ENCODE results near the gene KCND2. TPM values are rescaled to one million over a fixed set of nuclear protein-coding genes. Genes with fewer than 3 reads are reported as not detected.
"Not testable (repeated sequence)": the region's sequence is repeated elsewhere in the genome, so short reads cannot be mapped to it uniquely, and the experiment has no call there.

Gene KCND2
- total RNA-seq, 1 donor from 2014 or later: 0.30 TPM

DNA sequence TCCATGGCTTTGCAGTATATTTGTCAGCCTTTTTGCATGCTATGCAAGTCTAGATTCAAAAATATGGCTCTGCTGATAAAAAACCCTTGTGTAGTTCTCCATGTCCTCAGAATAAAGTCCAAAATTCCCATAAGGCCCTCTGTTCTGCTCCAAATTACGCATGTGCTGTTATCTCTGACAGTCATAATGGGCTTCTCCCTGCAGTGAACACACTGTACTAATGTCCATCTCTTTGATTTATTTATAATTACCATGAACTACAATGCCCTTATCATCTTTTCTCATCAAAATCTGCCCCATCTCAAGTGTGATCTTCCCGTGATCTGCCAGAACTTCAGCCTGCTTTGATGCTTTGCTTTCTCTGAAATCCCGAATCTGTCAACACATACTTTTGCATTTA is 497.2 kb downstream of the KCND2 start:
- Mint-ChIP-seq H3K27ac (ENCODE audit: unreplicated experiment) (no peak overlapping the region), H3K4me1 (ENCODE audit: low read depth) (no peaks in the 10 kb centered on the region), H3K27me3 (ENCODE audit: low read depth) (no peaks in the 10 kb centered on the region), H3K4me3 (ENCODE audit: unreplicated experiment) (no peak overlapping the region), H3K36me3 (ENCODE audit: low read depth) (no peaks in the 10 kb centered on the region), H3K9me3 (ENCODE audit: low read depth) (no peaks in the 10 kb centered on the region)
- TF ChIP-seq, protein P1, sequence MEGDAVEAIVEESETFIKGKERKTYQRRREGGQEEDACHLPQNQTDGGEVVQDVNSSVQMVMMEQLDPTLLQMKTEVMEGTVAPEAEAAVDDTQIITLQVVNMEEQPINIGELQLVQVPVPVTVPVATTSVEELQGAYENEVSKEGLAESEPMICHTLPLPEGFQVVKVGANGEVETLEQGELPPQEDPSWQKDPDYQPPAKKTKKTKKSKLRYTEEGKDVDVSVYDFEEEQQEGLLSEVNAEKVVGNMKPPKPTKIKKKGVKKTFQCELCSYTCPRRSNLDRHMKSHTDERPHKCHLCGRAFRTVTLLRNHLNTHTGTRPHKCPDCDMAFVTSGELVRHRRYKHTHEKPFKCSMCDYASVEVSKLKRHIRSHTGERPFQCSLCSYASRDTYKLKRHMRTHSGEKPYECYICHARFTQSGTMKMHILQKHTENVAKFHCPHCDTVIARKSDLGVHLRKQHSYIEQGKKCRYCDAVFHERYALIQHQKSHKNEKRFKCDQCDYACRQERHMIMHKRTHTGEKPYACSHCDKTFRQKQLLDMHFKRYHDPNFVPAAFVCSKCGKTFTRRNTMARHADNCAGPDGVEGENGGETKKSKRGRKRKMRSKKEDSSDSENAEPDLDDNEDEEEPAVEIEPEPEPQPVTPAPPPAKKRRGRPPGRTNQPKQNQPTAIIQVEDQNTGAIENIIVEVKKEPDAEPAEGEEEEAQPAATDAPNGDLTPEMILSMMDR (IDR thresholded peaks at IDR 0.05): no peak
- DNase-seq (ENCODE audit: low spot score): no peak

DNA sequence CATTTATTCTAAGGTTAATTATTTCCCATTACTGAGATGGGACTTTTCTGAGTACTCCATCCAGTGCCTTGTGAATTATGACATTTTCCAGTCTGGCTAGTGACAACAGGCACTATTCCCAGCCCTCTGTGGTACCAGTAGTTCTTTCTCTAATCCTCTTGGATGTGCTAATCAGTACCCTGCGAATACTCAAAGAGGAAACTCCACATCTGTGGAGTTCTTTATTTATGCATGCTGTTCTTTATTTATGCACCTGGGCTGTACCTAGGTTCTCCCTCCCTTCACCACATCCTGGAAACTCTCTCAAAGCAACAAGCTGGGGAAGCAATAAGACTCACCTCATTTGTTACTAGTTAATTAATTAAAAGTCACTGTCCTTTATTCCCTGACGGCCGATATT is 501.5 kb downstream of the KCND2 start:
- no peak for DNase-seq (ENCODE audit: low spot score)
- no peaks in the 10 kb centered on the region for H3K27me3 Mint-ChIP-seq (ENCODE audit: low read depth)
- H3K4me1 Mint-ChIP-seq (ENCODE audit: low read depth): no peaks in the 10 kb centered on the region
- no peak overlapping the region for H3K27ac Mint-ChIP-seq (ENCODE audit: unreplicated experiment)
- TF ChIP-seq, protein P1 (IDR thresholded peaks at IDR 0.05): no peak
- no peak overlapping the region for H3K4me3 Mint-ChIP-seq (ENCODE audit: unreplicated experiment)
- no peaks in the 10 kb centered on the region for H3K9me3 Mint-ChIP-seq (ENCODE audit: low read depth)
- H3K36me3 Mint-ChIP-seq (ENCODE audit: low read depth): no peaks in the 10 kb centered on the region

DNA sequence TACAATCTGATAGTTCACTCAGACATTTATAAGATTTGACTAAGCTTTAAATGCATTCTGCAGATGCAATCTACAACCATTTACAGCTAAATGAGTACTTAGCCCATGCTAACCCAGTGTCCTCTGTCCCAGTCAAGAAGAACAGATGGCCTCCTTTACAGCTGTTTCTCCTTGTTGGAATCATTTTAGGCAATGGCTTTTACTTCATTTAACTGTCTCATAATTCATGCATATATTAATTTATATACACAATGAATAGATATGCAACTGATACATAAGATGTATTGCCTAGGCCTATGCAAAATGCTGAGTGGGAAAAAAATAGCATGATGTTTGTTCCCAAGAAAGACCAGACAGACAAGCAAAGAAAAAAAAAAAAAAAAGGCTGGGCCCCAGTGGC is 502.8 kb downstream of the KCND2 start:
- no peak overlapping the region for H3K27ac Mint-ChIP-seq (ENCODE audit: unreplicated experiment)
- no peak overlapping the region for H3K4me3 Mint-ChIP-seq (ENCODE audit: unreplicated experiment)
- TF ChIP-seq, protein P1 (IDR thresholded peaks at IDR 0.05): no peak
- no peaks in the 10 kb centered on the region for H3K9me3 Mint-ChIP-seq (ENCODE audit: low read depth)
- DNase-seq (ENCODE audit: low spot score): no peak
- H3K27me3 Mint-ChIP-seq (ENCODE audit: low read depth): no peaks in the 10 kb centered on the region
- no peaks in the 10 kb centered on the region for H3K4me1 Mint-ChIP-seq (ENCODE audit: low read depth)
- H3K36me3 Mint-ChIP-seq (ENCODE audit: low read depth): no peaks in the 10 kb centered on the region

DNA sequence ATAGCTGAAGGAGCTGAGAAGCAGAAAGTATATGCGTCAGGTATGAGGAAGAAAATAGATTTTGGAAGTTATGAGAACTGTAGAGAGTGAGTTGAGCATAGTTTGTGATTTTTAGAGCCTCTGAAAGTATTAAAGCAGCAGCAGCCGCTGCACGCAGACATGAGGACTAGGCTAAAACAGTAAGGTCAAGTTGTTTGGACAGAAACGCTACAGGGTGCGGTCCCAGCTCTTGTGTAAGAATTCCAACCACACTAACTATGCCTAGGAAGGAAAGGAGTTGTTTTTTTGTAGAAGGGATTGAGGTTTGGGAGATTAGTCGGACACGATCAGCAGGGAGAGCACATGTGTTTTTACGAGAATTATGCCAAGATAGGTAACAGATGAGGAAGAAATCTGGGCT is 506.1 kb downstream of the KCND2 start:
- H3K27ac Mint-ChIP-seq (ENCODE audit: unreplicated experiment); H3K4me3 Mint-ChIP-seq (ENCODE audit: unreplicated experiment); H3K9me3 Mint-ChIP-seq (ENCODE audit: low read depth); H3K27me3 Mint-ChIP-seq (ENCODE audit: low read depth); DNase-seq (ENCODE audit: low spot score); H3K36me3 Mint-ChIP-seq (ENCODE audit: low read depth); H3K4me1 Mint-ChIP-seq (ENCODE audit: low read depth): not testable (repeated sequence)

DNA sequence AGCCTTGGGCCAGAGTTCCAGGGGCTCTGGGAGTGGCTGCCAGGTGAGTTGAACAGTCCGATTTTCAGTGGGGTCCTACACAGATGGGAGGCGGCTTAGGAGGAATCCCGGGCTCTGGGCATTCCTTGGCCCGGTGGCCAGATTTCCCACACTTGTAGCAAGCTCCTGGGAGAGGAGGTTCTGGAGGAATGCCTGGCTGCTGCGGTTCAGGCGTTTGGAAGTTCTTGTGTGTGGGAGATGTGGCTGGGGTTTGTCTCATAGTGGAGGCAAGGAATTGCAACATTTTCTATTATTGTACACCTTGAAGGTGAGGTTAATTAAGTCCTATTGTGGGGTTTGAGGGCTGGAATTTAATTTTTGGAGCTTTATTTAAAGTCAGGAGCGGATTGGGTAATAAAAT is 507.5 kb downstream of the KCND2 start:
- H3K36me3 Mint-ChIP-seq (ENCODE audit: low read depth); H3K9me3 Mint-ChIP-seq (ENCODE audit: low read depth); H3K27me3 Mint-ChIP-seq (ENCODE audit: low read depth); DNase-seq (ENCODE audit: low spot score); H3K4me1 Mint-ChIP-seq (ENCODE audit: low read depth); H3K4me3 Mint-ChIP-seq (ENCODE audit: unreplicated experiment); H3K27ac Mint-ChIP-seq (ENCODE audit: unreplicated experiment): not testable (repeated sequence)

DNA sequence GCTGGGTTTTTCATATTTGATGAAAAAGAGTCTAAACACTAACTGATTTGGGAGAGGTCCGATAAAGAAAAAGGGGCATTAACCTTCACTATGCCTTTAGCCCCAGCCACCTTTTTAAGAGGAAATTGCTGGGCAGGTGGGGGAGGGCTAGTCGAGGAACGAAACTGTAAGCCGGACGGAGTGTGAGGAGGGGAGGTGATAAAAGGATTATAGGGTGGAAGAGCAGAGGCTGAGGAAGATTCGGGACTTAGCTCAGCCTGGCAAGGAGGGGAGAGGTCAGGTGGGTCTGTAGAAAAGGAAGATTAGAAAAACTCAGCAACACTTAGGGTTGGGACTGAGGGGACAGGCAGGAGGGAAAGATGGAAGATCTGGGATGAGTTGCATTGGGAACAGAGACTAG is 508.0 kb downstream of the KCND2 start:
- Mint-ChIP-seq H3K27me3 (ENCODE audit: low read depth) (no peaks in the 10 kb centered on the region), H3K27ac (ENCODE audit: unreplicated experiment) (no peak overlapping the region), H3K9me3 (ENCODE audit: low read depth) (no peaks in the 10 kb centered on the region), H3K36me3 (ENCODE audit: low read depth) (no peaks in the 10 kb centered on the region), H3K4me3 (ENCODE audit: unreplicated experiment) (no peak overlapping the region), H3K4me1 (ENCODE audit: low read depth) (peaks cover 6% of the 10 kb centered on the region)
- DNase-seq (ENCODE audit: low spot score): no peak
- TF ChIP-seq, protein P1 (IDR thresholded peaks at IDR 0.05): no peak

DNA sequence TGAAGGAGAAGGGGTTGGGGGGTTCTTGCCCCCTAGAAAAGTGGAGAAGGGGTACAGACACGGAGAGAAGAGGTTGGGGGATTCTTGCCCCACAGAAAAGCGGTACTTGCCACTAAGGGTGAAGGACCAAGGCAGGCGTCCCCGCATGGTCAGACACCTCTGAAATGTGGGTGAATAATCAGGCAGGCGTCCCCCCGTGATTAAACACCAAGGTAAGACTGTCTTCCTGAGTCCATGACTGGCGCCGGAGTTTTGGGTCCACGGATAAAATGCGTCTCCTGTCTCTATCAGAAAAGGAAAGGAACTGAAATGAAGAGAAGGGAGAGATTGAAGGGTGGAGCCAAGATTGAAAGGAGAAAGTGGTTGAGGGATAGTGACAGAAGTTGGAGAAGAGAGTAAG is 508.9 kb downstream of the KCND2 start:
- H3K27me3 Mint-ChIP-seq (ENCODE audit: low read depth); H3K27ac Mint-ChIP-seq (ENCODE audit: unreplicated experiment); H3K9me3 Mint-ChIP-seq (ENCODE audit: low read depth); DNase-seq (ENCODE audit: low spot score); H3K4me1 Mint-ChIP-seq (ENCODE audit: low read depth); H3K4me3 Mint-ChIP-seq (ENCODE audit: unreplicated experiment); H3K36me3 Mint-ChIP-seq (ENCODE audit: low read depth): not testable (repeated sequence)

Measured in chondrocyte (in vitro differentiated cells).